H1 (cell line): Measurements from ENCODE around the gene RIPOR3. TPM values are rescaled to one million over a fixed set of nuclear protein-coding genes. Genes with fewer than 3 reads are reported as not detected.
A peak's percentile ranks its signal among the peaks of the same experiment; 100 is the strongest.

Experiments used
- CTCF ChIA-PET: fragments of 300-600 bp; sonication (Branson Sonifier 250); formaldehyde crosslinking; loops from one replicate; lab custom pipeline; 2021; ENCODE audit not compliant: partially characterized antibody; lab: Charles Lee
- POLR2A ChIA-PET: fragments of 300-600 bp; sonication (Branson Sonifier 250); formaldehyde crosslinking; loops from one replicate; lab custom pipeline; 2021; ENCODE audit warnings: inconsistent platforms; ENCODE audit not compliant: partially characterized antibody; lab: Charles Lee
- DNase-seq, 2 experiments: peaks; one replicate each; pipeline versions ENCODE4 v3.0.0 to v3.0.0-alpha.2; 2010 to 2022; ENCODE audit warnings: low spot score in 2 of 2, low read depth in 1 of 2, mixed read lengths in 1 of 2
- FAIRE-seq: peaks from 2 replicates; lab custom pipeline; 2011; peaks lifted over from hg19 to GRCh38; lab: Jason Lieb, UNC
- H2AFZ ChIP-seq: 2 replicates; pipeline ENCODE4 v1.8.1; 2012; ENCODE audit warnings: low read length, inconsistent platforms
- H2AK5ac ChIP-seq: 2 replicates; pipeline ENCODE4 v1.6.1; 2013; ENCODE audit warnings: low read depth, low read length
- H2BK120ac ChIP-seq: replicated peaks from 2 replicates; pipeline ENCODE3; 2013; ENCODE audit warnings: low read depth, low read length, inconsistent platforms
- H2BK12ac ChIP-seq: 2 replicates; pipeline ENCODE4 v1.6.1; 2013; ENCODE audit warnings: low read depth, low read length
- H2BK15ac ChIP-seq: 2 replicates; pipeline ENCODE4 v1.6.1; 2013; ENCODE audit warnings: low read length
- H2BK20ac ChIP-seq: 2 replicates; pipeline ENCODE4 v1.6.1; 2013; ENCODE audit warnings: low read length
- H2BK5ac ChIP-seq: 2 replicates; pipeline ENCODE4 v1.6.1; 2013; ENCODE audit warnings: low read depth, low read length
- H3K14ac ChIP-seq: 2 replicates; pipeline ENCODE4 v1.6.1; 2013; ENCODE audit warnings: inconsistent platforms; ENCODE audit not compliant: insufficient read length
- H3K18ac ChIP-seq: 2 replicates; pipeline ENCODE4 v1.6.1; 2013; ENCODE audit warnings: low read length; ENCODE audit errors: extremely low read depth
- H3K23ac ChIP-seq: 2 replicates; pipeline ENCODE4 v1.6.1; 2013; ENCODE audit warnings: inconsistent platforms; ENCODE audit not compliant: insufficient read length
- H3K23me2 ChIP-seq: 2 replicates; pipeline ENCODE4 v1.6.1; 2013; ENCODE audit warnings: low read depth, low read length
- H3K27ac ChIP-seq: 2 replicates; pipeline ENCODE4 v1.6.1; 2011; ENCODE audit warnings: low read depth, low read length, inconsistent platforms
- H3K27me3 ChIP-seq, 4 experiments: replicated peaks in 1 of 4; 1 replicate in 1 of 4; 2 replicates in 3 of 4; pipeline versions ENCODE4 v1.6.1 to v1.8.1; 2011 to 2013; ENCODE audit warnings: low read length in 3 of 4, mild to moderate bottlenecking in 3 of 4, inconsistent platforms in 2 of 4, mixed read lengths in 2 of 4, moderate library complexity in 1 of 4; ENCODE audit not compliant: control insufficient read depth in 3 of 4, insufficient read depth in 3 of 4; ENCODE audit errors: extremely low read depth in 1 of 4
- H3K36me3 ChIP-seq, 4 experiments: 2 replicates each; pipeline versions ENCODE4 v1.6.1 to v1.8.1; 2011 to 2013; ENCODE audit warnings: mild to moderate bottlenecking in 4 of 4, low read length in 3 of 4, moderate library complexity in 2 of 4, control low read depth in 1 of 4, inconsistent platforms in 1 of 4; ENCODE audit not compliant: insufficient read depth in 4 of 4, control insufficient read depth in 2 of 4
- H3K4ac ChIP-seq: replicated peaks from 2 replicates; pipeline ENCODE3; 2013; ENCODE audit warnings: low read length, low read depth, mixed read lengths, inconsistent platforms; ENCODE audit not compliant: insufficient read length
- H3K4me1 ChIP-seq, 4 experiments: replicated peaks in 1 of 4; 1 replicate in 1 of 4; 2 replicates in 3 of 4; pipeline versions ENCODE4 v1.6.1 to v1.8.1; 2011 to 2013; ENCODE audit warnings: low read length in 3 of 4, inconsistent platforms in 2 of 4, mixed read lengths in 1 of 4; ENCODE audit not compliant: insufficient read depth in 4 of 4, control insufficient read depth in 3 of 4
- H3K4me2 ChIP-seq, 2 experiments: 2 replicates each; pipeline versions ENCODE4 v1.6.1 to v1.8.1; 2011 to 2013; ENCODE audit warnings: low read depth in 2 of 2, low read length in 2 of 2, control low read depth in 1 of 2, inconsistent platforms in 1 of 2, mild to moderate bottlenecking in 1 of 2; ENCODE audit not compliant: insufficient read depth in 1 of 2
- H3K4me3 ChIP-seq, 4 experiments: fragments of 200-600, 300-600 bp in 1 of 4; sonication (generic), shearing (Covaris generic), sonication (Bioruptor Twin) in 1 of 4; 2 replicates each; pipeline versions ENCODE4 v1.5.1 to v1.8.1; 2011 to 2016; ENCODE audit warnings: low read length in 4 of 4, low read depth in 3 of 4, control low read depth in 2 of 4, inconsistent platforms in 2 of 4, mild to moderate bottlenecking in 2 of 4, mixed read lengths in 1 of 4, moderate library complexity in 1 of 4; ENCODE audit not compliant: insufficient read depth in 2 of 4; ENCODE audit errors: extremely low read depth in 1 of 4
- H3K56ac ChIP-seq: replicated peaks from 2 replicates; pipeline ENCODE3; 2013; ENCODE audit warnings: low read depth, mild to moderate bottlenecking, mixed read lengths, low read length, inconsistent platforms; ENCODE audit not compliant: insufficient read length
- H3K79me1 ChIP-seq: 2 replicates; pipeline ENCODE4 v1.6.1; 2013; ENCODE audit warnings: low read depth, low read length, control low read depth
- H3K79me2 ChIP-seq, 2 experiments: 2 replicates each; pipeline versions ENCODE4 v1.6.1 to v1.8.1; 2012 to 2013; ENCODE audit warnings: low read length in 2 of 2, mild to moderate bottlenecking in 2 of 2, inconsistent platforms in 1 of 2; ENCODE audit not compliant: insufficient read depth in 2 of 2, control insufficient read depth in 1 of 2
- H3K9ac ChIP-seq, 4 experiments: replicated peaks in 1 of 4; 1 replicate in 1 of 4; 2 replicates in 3 of 4; pipeline versions ENCODE4 v1.6.1 to v1.8.1; 2011 to 2013; ENCODE audit warnings: low read depth in 3 of 4, low read length in 3 of 4, control low read depth in 2 of 4, mild to moderate bottlenecking in 2 of 4, moderate library complexity in 2 of 4, inconsistent platforms in 1 of 4; ENCODE audit errors: extremely low read depth in 1 of 4
- H3K9me3 ChIP-seq, 2 experiments: 2 replicates each; pipeline versions ENCODE4 v1.6.1 to v1.8.1; 2012 to 2013; ENCODE audit warnings: mild to moderate bottlenecking in 2 of 2, moderate library complexity in 2 of 2, control low read depth in 1 of 2, inconsistent platforms in 1 of 2, low read depth in 1 of 2, low read length in 1 of 2, mixed read lengths in 1 of 2; ENCODE audit not compliant: insufficient read depth in 2 of 2
- H4K20me1 ChIP-seq, 2 experiments: replicated peaks in 1 of 2; 2 replicates each; pipeline versions ENCODE3 to v1.8.1; 2011 to 2013; ENCODE audit warnings: inconsistent platforms in 2 of 2, low read length in 2 of 2, mild to moderate bottlenecking in 1 of 2; ENCODE audit not compliant: insufficient read depth in 2 of 2, control insufficient read depth in 1 of 2
- H4K5ac ChIP-seq: 2 replicates; pipeline ENCODE4 v1.6.1; 2013; ENCODE audit warnings: low read length, low read depth, mixed read lengths, inconsistent platforms; ENCODE audit not compliant: insufficient read length
- H4K8ac ChIP-seq: 2 replicates; pipeline ENCODE4 v1.8.0; 2013; ENCODE audit warnings: mild to moderate bottlenecking, moderate library complexity, low read length, inconsistent platforms; ENCODE audit not compliant: insufficient read depth; ENCODE audit errors: extremely low read depth
- H4K91ac ChIP-seq: replicated peaks from 2 replicates; pipeline ENCODE3; 2013; ENCODE audit warnings: low read length, mixed read lengths, inconsistent platforms; ENCODE audit not compliant: insufficient read length
- MAX ChIP-seq: IDR thresholded peaks from 2 replicates; pipeline ENCODE4 v1.6.1; 2012; ENCODE audit warnings: inconsistent platforms
- WGBS, 2 experiments: shearing (Covaris generic) in 1 of 2; methylation state at CpG; one replicate each; pipeline versions ENCODE4 v1.1.6 to v1.1.7; 2013 to 2015; ENCODE audit warnings: low lambda C conversion rate in 2 of 2, mixed read lengths in 2 of 2, inconsistent platforms in 1 of 2, low coverage in 1 of 2, missing lambda C conversion rate in 1 of 2; ENCODE audit not compliant: insufficient replicate concordance in 2 of 2, insufficient coverage in 1 of 2, insufficient read length in 1 of 2; ENCODE audit errors: extremely low coverage in 1 of 2, missing lambda C conversion rate in 1 of 2; 5-methylcytosine and 5-hydroxymethylcytosine counted together
- polyA plus RNA-seq, 7 experiments: library from polyadenylated mRNA; depleted of rRNA in 3 of 7; stranded (reverse) in 5 of 7; unstranded in 2 of 7; fragments of >200 nt in 5 of 7; fragments of 200-250 nt in 2 of 7; gene quantifications; 1 replicate in 5 of 7; 2 replicates in 1 of 7; 4 replicates in 1 of 7; pipeline versions ENCODE4 v1.2.1 to v1.2.3, GENCODE V29; 2011 to 2013; ENCODE audit warnings: missing spikeins in 2 of 7, mixed read lengths in 2 of 7
- total RNA-seq: library from RNA; stranded (reverse); fragmentation: NEBNext Ultra II Directional; extraction: Animal tissue kit (Norgen Biotek cat#: 25700); gene quantifications from 2 replicates; pipeline ENCODE4 v1.2.1, GENCODE V29; 2021

Gene RIPOR3
- total and polyA plus RNA-seq, 2 of the 8 experiments (the other 6 are each of a cell fraction or from before 2014, with no cell fraction given), result 3.6 to 4.5 TPM

DNA sequence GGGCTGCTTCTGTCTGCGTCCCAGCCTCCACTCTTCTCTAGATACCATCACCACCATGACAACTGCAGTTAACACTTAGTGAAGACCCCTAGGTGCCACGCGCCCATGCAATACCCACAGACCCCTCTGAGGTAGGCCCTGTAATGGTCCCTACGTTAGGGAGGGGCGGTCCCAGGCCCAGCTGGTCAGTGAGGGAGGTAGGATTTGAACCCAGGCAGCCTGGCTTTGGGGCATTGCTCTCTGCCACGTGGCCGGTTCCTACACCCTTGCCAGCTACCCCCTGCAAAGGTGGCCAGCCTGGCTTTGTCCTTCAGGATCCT, 18.2 kb downstream of the RIPOR3 start:
- WGBS, 2 experiments, result 93% methylated on average over 6 of the region's 7 CpGs; no CpG with 5 or more reads in 1 of the 2 experiments
- FAIRE-seq (no peak), DNase-seq (no peak)
- H3K4me2 ChIP-seq, result no peak overlapping the region
- POLR2A ChIA-PET, result interaction anchor here (0.8 kb wide), 1 partner anchor 31 kb away, joined by 3 read pairs; no protein-coding TSS in a partner anchor
- H2AK5ac ChIP-seq, result peak overlapping the region; percentile 29; the same call in 1 of the 2 replicates
- H2BK15ac ChIP-seq, result peak overlapping the region; percentile 65; the same call in 1 of the 2 replicates
- no peak for TF ChIP-seq MAX
- no peak overlapping the region for H2AFZ ChIP-seq
- CTCF ChIA-PET, result interaction anchor here (0.9 to 2.5 kb wide), 4 partner anchors 10 to 51 kb away, joined by 3 to 9 read pairs (median 3); no protein-coding TSS in a partner anchor
- peak overlapping the region; percentile 59 for H4K91ac ChIP-seq
- no peaks in the 10 kb centered on the region for H3K9me3 ChIP-seq
- H3K23ac ChIP-seq, result no peak overlapping the region
- no peak overlapping the region for H4K5ac ChIP-seq
- H3K27me3 ChIP-seq, result no peaks in the 10 kb centered on the region
- H3K18ac ChIP-seq, result no peak overlapping the region
- H2BK12ac ChIP-seq, result no peak overlapping the region
- H2BK5ac ChIP-seq, result no peak overlapping the region
- no peak overlapping the region for H3K4me3 ChIP-seq
- H2BK120ac ChIP-seq, result no peak overlapping the region
- H3K4ac ChIP-seq, result no peak overlapping the region
- H3K4me1 ChIP-seq, result peaks cover 0 to 3% (median 0%) of the 10 kb centered on the region in 4 experiments; a peak in 1 of 7 replicates
- H3K56ac ChIP-seq, result no peak overlapping the region
- H4K20me1 ChIP-seq, result peaks cover 0 to 7% of the 10 kb centered on the region in 2 experiments
- peak overlapping the region; percentile 53; the same call in 1 of the 2 replicates for H4K8ac ChIP-seq
- no peak overlapping the region for H3K14ac ChIP-seq
- no peak overlapping the region for H2BK20ac ChIP-seq
- H3K79me2 ChIP-seq, result no peaks in the 10 kb centered on the region
- H3K79me1 ChIP-seq, result 0 out of 2 replicates have a peak, but pooled peaks cover 3% of the 10 kb centered on the region
- H3K36me3 ChIP-seq, result no peaks in the 10 kb centered on the region
- peaks cover 6% of the 10 kb centered on the region; the same call in 1 of the 2 replicates for H3K23me2 ChIP-seq
- H3K27ac ChIP-seq, result no peak overlapping the region
- H3K9ac ChIP-seq, result no peak overlapping the region
